Epithelial cell of proximal tubule (primary cell): ENCODE results near the gene MSRB3. TPM values are rescaled to one million over a fixed set of nuclear protein-coding genes. Genes with fewer than 3 reads are reported as not detected.
"Not testable (repeated sequence)": the region's sequence is repeated elsewhere in the genome, so short reads cannot be mapped to it uniquely, and the experiment has no call there.

Experiments used
- DNase-seq: peaks from one replicate; pipeline ENCODE4 v3.0.0-alpha.2; 2011; ENCODE audit warnings: low read depth
- H3K4me3 ChIP-seq: 2 replicates; pipeline ENCODE4 v1.5.1; 2011; ENCODE audit warnings: low read depth, mild to moderate bottlenecking, low read length
- CTCF ChIP-seq: conservative IDR thresholded peaks from 2 replicates; pipeline ENCODE4 v1.5.1; 2012; ENCODE audit warnings: low read depth, mild to moderate bottlenecking, low read length
- total RNA-seq: library from RNA; depleted of rRNA; stranded (reverse); fragments of >200 nt; gene quantifications from 2 replicates; pipeline ENCODE4 v1.2.3, GENCODE V29; 2015

The MSRB3 gene
- total RNA-seq, 1 donor from 2014 or later = 4.0 TPM

- no peak for TF ChIP-seq CTCF
- no peak for DNase-seq
- no peak overlapping the region for H3K4me3 ChIP-seq
These were observed 164.6 kb downstream of the MSRB3 start for GRCh38 chr12:65443038-65443437.

GRCh38 chr12:65444996-65445395 lies 166.5 kb downstream of the MSRB3 start:
- TF ChIP-seq CTCF = no peak
- no peak for DNase-seq

GRCh38 chr12:65446901-65447300 lies 168.4 kb downstream of the MSRB3 start:
- no peak for TF ChIP-seq CTCF
- no peak overlapping the region for H3K4me3 ChIP-seq
- no peak for DNase-seq

More at GRCh38 chr12:65444996-65445395, 166.5 kb downstream of the MSRB3 start:
- H3K4me3 ChIP-seq = no peak overlapping the region

GRCh38 chr12:65449400-65449799 lies 170.9 kb downstream of the MSRB3 start:
- no peak for TF ChIP-seq CTCF
- H3K4me3 ChIP-seq = no peak overlapping the region
- DNase-seq = no peak

- no peak for TF ChIP-seq CTCF
- H3K4me3 ChIP-seq = no peak overlapping the region
- DNase-seq = no peak
These were observed 172.1 kb downstream of the MSRB3 start for GRCh38 chr12:65450625-65451024.

GRCh38 chr12:65454115-65454787 lies 175.8 kb downstream of the MSRB3 start:
- no peak overlapping the region for H3K4me3 ChIP-seq
- DNase-seq = no peak
- no peak for TF ChIP-seq CTCF

GRCh38 chr12:65457341-65457740 lies 178.9 kb downstream of the MSRB3 start:
- H3K4me3 ChIP-seq, DNase-seq: not testable (repeated sequence)

GRCh38 chr12:65458718-65459117 lies 180.2 kb downstream of the MSRB3 start:
- DNase-seq = no peak
- no peak for TF ChIP-seq CTCF
- H3K4me3 ChIP-seq = no peak overlapping the region
